Measurements from ENCODE around the gene SLC1A2.

SLC1A2 gene

GRCh38 chr11:35318309-35318708, 101.0 kb downstream of the SLC1A2 start:
- no peak for DNase-seq (ENCODE audit: extremely low read depth, low read depth)

GRCh38 chr11:35317253-35317652, 102.1 kb downstream of the SLC1A2 start:
- TF ChIP-seq, protein P1, sequence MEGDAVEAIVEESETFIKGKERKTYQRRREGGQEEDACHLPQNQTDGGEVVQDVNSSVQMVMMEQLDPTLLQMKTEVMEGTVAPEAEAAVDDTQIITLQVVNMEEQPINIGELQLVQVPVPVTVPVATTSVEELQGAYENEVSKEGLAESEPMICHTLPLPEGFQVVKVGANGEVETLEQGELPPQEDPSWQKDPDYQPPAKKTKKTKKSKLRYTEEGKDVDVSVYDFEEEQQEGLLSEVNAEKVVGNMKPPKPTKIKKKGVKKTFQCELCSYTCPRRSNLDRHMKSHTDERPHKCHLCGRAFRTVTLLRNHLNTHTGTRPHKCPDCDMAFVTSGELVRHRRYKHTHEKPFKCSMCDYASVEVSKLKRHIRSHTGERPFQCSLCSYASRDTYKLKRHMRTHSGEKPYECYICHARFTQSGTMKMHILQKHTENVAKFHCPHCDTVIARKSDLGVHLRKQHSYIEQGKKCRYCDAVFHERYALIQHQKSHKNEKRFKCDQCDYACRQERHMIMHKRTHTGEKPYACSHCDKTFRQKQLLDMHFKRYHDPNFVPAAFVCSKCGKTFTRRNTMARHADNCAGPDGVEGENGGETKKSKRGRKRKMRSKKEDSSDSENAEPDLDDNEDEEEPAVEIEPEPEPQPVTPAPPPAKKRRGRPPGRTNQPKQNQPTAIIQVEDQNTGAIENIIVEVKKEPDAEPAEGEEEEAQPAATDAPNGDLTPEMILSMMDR (IDR thresholded peaks at IDR 0.05; ENCODE audit: low read depth, low read length) = no peak
- no peak for DNase-seq (ENCODE audit: extremely low read depth, low read depth)

More at GRCh38 chr11:35318309-35318708, 101.0 kb downstream of the SLC1A2 start:
- TF ChIP-seq, protein P1 (IDR thresholded peaks at IDR 0.05; ENCODE audit: low read depth, low read length) = no peak

- TF ChIP-seq, protein P1 (IDR thresholded peaks at IDR 0.05; ENCODE audit: low read depth, low read length) = no peak
- DNase-seq (ENCODE audit: extremely low read depth, low read depth) = no peak
Measured at GRCh38 chr11:35316161-35316560, 103.2 kb downstream of the SLC1A2 start.

GRCh38 chr11:35313760-35314153, 105.6 kb downstream of the SLC1A2 start:
- TF ChIP-seq, protein P1 (IDR thresholded peaks at IDR 0.05; ENCODE audit: low read depth, low read length) = no peak
- no peak for DNase-seq (ENCODE audit: extremely low read depth, low read depth)

DNA sequence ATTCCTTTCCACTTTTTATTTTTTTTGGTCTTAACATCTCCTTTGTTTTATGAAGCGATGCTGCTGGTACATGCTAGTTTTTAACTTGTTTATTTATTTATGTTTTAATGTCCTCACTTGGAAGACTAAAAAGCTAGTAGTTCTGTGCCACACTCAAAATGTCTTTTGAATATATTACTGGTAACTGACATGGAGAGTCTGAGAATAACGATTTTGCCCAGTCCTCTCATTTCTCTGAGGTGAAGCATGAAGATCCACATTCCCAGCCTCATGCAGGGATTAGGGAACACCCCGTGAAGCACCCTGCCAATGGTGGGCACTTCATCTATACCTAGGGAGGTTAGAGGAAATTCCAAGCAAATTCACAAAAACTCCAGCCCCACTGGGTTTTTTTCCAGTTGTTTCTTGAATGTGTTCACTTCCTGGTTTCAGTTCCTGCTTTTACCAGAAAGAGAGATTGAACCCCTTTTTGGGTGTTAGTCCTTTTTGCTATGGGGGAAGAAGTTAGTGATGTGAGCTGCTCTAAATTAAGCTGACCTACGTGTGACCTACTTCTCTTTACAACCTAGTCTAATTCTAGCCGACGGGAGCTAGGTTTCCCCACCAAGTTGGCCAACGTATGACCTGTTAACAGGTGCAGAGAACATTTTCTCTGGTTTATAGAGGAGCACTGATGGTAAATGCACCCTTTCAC, 106.1 kb downstream of the SLC1A2 start:
- no peak for DNase-seq (ENCODE audit: extremely low read depth, low read depth)
- TF ChIP-seq, protein P1 (IDR thresholded peaks at IDR 0.05; ENCODE audit: low read depth, low read length) = no peak

- TF ChIP-seq, protein P1 (IDR thresholded peaks at IDR 0.05; ENCODE audit: low read depth, low read length) = no peak
Measured at GRCh38 chr11:35311331-35311730, 108.0 kb downstream of the SLC1A2 start.

GRCh38 chr11:35308157-35308556, 111.2 kb downstream of the SLC1A2 start:
- no peak for DNase-seq (ENCODE audit: extremely low read depth, low read depth)
- TF ChIP-seq, protein P1 (IDR thresholded peaks at IDR 0.05; ENCODE audit: low read depth, low read length) = no peak

More at GRCh38 chr11:35311331-35311730, 108.0 kb downstream of the SLC1A2 start:
- DNase-seq (ENCODE audit: extremely low read depth, low read depth) = no peak

Measured in AG09319 (cell line).